OCI-LY7 (cell line): ENCODE measurements around the gene VPS13D. TPM values are rescaled to one million over a fixed set of nuclear protein-coding genes. Genes with fewer than 3 reads are reported as not detected.

Experiments
- BruUV-seq: library from RNA; stranded (reverse); fragments of 400-500 nt; replicated peaks from 2 replicates; lab custom pipeline; 2021; lab: Mats Ljungman, UMichigan
- CTCF ChIA-PET: fragments of 300-600 bp; sonication (Branson Sonifier 250); formaldehyde crosslinking; loops from one replicate; lab custom pipeline; 2022; ENCODE audit warnings: antibody characterized with exemption; ENCODE audit not compliant: unreplicated experiment; lab: Charles Lee
- POLR2A ChIA-PET: fragments of 300-600 bp; sonication (Branson Sonifier 250); formaldehyde crosslinking; loops from one replicate; lab custom pipeline; 2022; ENCODE audit warnings: antibody characterized with exemption; lab: Charles Lee
- DNase-seq: peaks from one replicate; pipeline ENCODE4 v3.0.0-alpha.2; 2015; ENCODE audit warnings: low spot score
- H2AFZ ChIP-seq: fragments of 200-600 bp; sonication (generic), shearing (Covaris generic); 2 replicates; pipeline ENCODE4 v1.6.1; 2014; ENCODE audit warnings: mild to moderate bottlenecking, antibody characterized with exemption, low read length, moderate library complexity
- H3K27ac ChIP-seq: fragments of 200-600 bp; sonication (generic); 2 replicates; pipeline ENCODE4 v1.5.1; 2014; ENCODE audit warnings: mixed run types, low read depth, mild to moderate bottlenecking, moderate library complexity, low read length, inconsistent platforms; ENCODE audit not compliant: poor library complexity, severe bottlenecking
- H3K36me3 ChIP-seq: fragments of 200-600 bp; sonication (generic); 2 replicates; pipeline ENCODE4 v1.6.1; 2014; ENCODE audit warnings: mild to moderate bottlenecking, antibody characterized with exemption, low read length, moderate library complexity, mixed read lengths; ENCODE audit not compliant: insufficient read depth
- H3K4me1 ChIP-seq: fragments of 200-600 bp; sonication (generic); 2 replicates; pipeline ENCODE4 v1.5.1; 2014; ENCODE audit warnings: mild to moderate bottlenecking, low read length; ENCODE audit not compliant: insufficient read depth, poor library complexity, severe bottlenecking
- H3K4me2 ChIP-seq: fragments of 200-600 bp; sonication (generic); 2 replicates; pipeline ENCODE4 v1.6.1; 2014; ENCODE audit warnings: mild to moderate bottlenecking, low read length
- H3K4me3 ChIP-seq: fragments of 200-600 bp; sonication (generic); 2 replicates; pipeline ENCODE4 v1.5.1; 2014; ENCODE audit warnings: mild to moderate bottlenecking, low read depth, low read length; ENCODE audit not compliant: poor library complexity, severe bottlenecking
- H3K79me2 ChIP-seq: fragments of 200-600 bp; sonication (generic); 2 replicates; pipeline ENCODE4 v1.6.1; 2016; ENCODE audit warnings: low read depth, mild to moderate bottlenecking, low read length, moderate library complexity, mixed read lengths; ENCODE audit not compliant: insufficient read depth
- H3K9me2 ChIP-seq: fragments of 200-600 bp; sonication (generic); 2 replicates; pipeline ENCODE4 v1.6.1; 2016; ENCODE audit warnings: mild to moderate bottlenecking, low read length, mixed read lengths; ENCODE audit not compliant: insufficient read depth
- H3K9me3 ChIP-seq: fragments of 200-600 bp; sonication (generic); 2 replicates; pipeline ENCODE4 v1.6.1; 2014; ENCODE audit warnings: mild to moderate bottlenecking, mixed run types, low read length, mixed read lengths
- H4K20me1 ChIP-seq: fragments of 200-600 bp; sonication (generic); 2 replicates; pipeline ENCODE4 v1.6.1; 2014; ENCODE audit warnings: mild to moderate bottlenecking, antibody characterized with exemption, low read length, moderate library complexity, mixed read lengths; ENCODE audit not compliant: insufficient read depth
- CTCF ChIP-seq: fragments of 200-600 bp; sonication (generic); conservative IDR thresholded peaks from 2 replicates; pipeline ENCODE4 v1.5.1; 2014; ENCODE audit warnings: mild to moderate bottlenecking, antibody characterized with exemption, low read length, moderate library complexity, mixed read lengths
- EZH2phosphoT487 ChIP-seq: fragments of 200-600 bp; sonication (generic); IDR thresholded peaks from 2 replicates; pipeline ENCODE4 v1.6.1; 2018; ENCODE audit warnings: low read depth, borderline replicate concordance, mild to moderate bottlenecking, mixed run types, antibody characterized with exemption, low read length, moderate library complexity, mixed read lengths
- intact Hi-C: fragments of 100-400 bp; cut with micrococcal nuclease; formaldehyde crosslinking; loops from one replicate; pipeline ENCODE4 v1.10.0; 2022; ENCODE audit not compliant: unreplicated experiment
- total RNA-seq, 2 experiments: library from RNA; depleted of rRNA in 1 of 2; stranded (reverse); fragments of >200 nt in 1 of 2; shearing (Covaris generic) in 1 of 2; gene quantifications; 2 replicates each; pipeline ENCODE4 v1.2.3, GENCODE V29; 2014 to 2022

VPS13D gene
- total RNA-seq, 2 experiments from 2014 or later = 23.9 to 39.2 TPM

- H3K9me2 ChIP-seq = no peaks in the 10 kb centered on the region
- H3K4me1 ChIP-seq = no peaks in the 10 kb centered on the region
- H3K4me3 ChIP-seq = no peak overlapping the region
- no peak for DNase-seq
- H3K36me3 ChIP-seq = peaks cover 54% of the 10 kb centered on the region; the same call in 1 of the 2 replicates
- H3K4me2 ChIP-seq = no peak overlapping the region
- CTCF ChIA-PET = no interaction called here
- H3K9me3 ChIP-seq = no peaks in the 10 kb centered on the region
- POLR2A ChIA-PET = no interaction called here
- no peak for TF ChIP-seq EZH2phosphoT487
- TF ChIP-seq CTCF = no peak
- no TSS peak for BruUV-seq
- intact Hi-C loops = loop anchor here (2.0 kb wide), 1 partner anchor 344 kb away; no protein-coding TSS in a partner anchor
- H3K79me2 ChIP-seq = no peaks in the 10 kb centered on the region
- H3K27ac ChIP-seq = no peak overlapping the region
- H2AFZ ChIP-seq = no peak overlapping the region
- H4K20me1 ChIP-seq = no peaks in the 10 kb centered on the region
These were observed 85.3 kb downstream of the VPS13D start for GRCh38 chr1:12315146-12315545.

- TF ChIP-seq CTCF (no peak), EZH2phosphoT487 (no peak)
- Histone ChIP-seq H4K20me1 (no peaks in the 10 kb centered on the region), H2AFZ (no peak overlapping the region), H3K4me1 (no peaks in the 10 kb centered on the region), H3K36me3 (peaks cover 51% of the 10 kb centered on the region; the same call in 1 of the 2 replicates), H3K27ac (no peak overlapping the region), H3K4me3 (no peak overlapping the region), H3K79me2 (no peaks in the 10 kb centered on the region), H3K9me2 (no peaks in the 10 kb centered on the region), H3K9me3 (no peaks in the 10 kb centered on the region), H3K4me2 (no peak overlapping the region)
- ChIA-PET POLR2A (no interaction called here), CTCF (no interaction called here)
- no TSS peak for BruUV-seq
- DNase-seq = no peak
- intact Hi-C loops = no loop called here
These were observed 86.5 kb downstream of the VPS13D start for GRCh38 chr1:12316331-12316730.

GRCh38 chr1:12320486-12320885 lies 90.7 kb downstream of the VPS13D start:
- H2AFZ ChIP-seq = no peak overlapping the region
- H3K79me2 ChIP-seq = no peaks in the 10 kb centered on the region
- CTCF ChIA-PET = no interaction called here
- TF ChIP-seq EZH2phosphoT487 = no peak
- no peak for TF ChIP-seq CTCF
- DNase-seq = no peak
- H3K9me3 ChIP-seq = no peaks in the 10 kb centered on the region
- intact Hi-C loops = no loop called here
- POLR2A ChIA-PET = no interaction called here
- H3K27ac ChIP-seq = no peak overlapping the region
- H3K4me1 ChIP-seq = no peaks in the 10 kb centered on the region
- BruUV-seq = no TSS peak
- no peak overlapping the region for H3K4me3 ChIP-seq
- H3K4me2 ChIP-seq = no peak overlapping the region
- peaks cover 33% of the 10 kb centered on the region; the same call in 1 of the 2 replicates for H3K36me3 ChIP-seq
- no peaks in the 10 kb centered on the region for H4K20me1 ChIP-seq
- no peaks in the 10 kb centered on the region for H3K9me2 ChIP-seq
